ENCODE measurements around the gene FILIP1L. TPM values are rescaled to one million over a fixed set of nuclear protein-coding genes. Genes with fewer than 3 reads are reported as not detected.

FILIP1L gene
- 15.2 and 34.3 TPM in 2 replicates for total RNA-seq (ENCODE audit: low replicate concordance)

DNA sequence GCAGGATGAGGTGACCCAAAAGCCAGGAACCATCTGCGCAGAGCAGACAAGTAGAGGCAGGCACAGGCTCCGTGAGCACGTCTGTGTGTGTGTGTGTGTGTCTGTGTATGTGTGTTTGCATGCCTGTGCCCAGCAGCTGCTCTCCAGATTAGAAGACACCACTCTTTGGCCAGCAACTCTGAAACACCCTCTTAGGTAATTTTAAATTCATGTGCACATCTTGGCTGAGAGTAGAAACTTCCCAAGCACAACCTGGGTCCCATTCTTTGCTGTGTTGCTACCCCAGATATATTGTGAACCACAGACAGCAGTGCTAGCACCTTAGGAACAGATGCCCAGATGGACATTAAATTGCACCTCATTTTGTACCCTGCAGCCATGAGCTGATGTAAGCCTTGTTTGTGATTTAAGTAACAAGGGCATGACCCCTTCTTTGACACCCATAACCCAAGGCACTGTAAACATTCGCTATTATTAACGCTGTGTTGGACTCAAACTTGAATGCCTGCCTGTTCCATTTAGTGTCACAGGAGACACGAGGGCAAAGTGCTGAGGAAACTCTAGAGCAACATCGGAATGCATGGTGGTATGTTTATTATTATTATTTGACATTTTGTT, at the start of gene FILIP1L:
Gene FILIP1L, minus strand, starts transcription at position 89 of the 618 bp plus-strand sequence.
- no peak for DNase-seq (ENCODE audit: low read depth)
- H3K4me3 ChIP-seq (ENCODE audit: low read depth, low read length), result no peak within 1 kb of the TSS
- TF ChIP-seq, protein P1, sequence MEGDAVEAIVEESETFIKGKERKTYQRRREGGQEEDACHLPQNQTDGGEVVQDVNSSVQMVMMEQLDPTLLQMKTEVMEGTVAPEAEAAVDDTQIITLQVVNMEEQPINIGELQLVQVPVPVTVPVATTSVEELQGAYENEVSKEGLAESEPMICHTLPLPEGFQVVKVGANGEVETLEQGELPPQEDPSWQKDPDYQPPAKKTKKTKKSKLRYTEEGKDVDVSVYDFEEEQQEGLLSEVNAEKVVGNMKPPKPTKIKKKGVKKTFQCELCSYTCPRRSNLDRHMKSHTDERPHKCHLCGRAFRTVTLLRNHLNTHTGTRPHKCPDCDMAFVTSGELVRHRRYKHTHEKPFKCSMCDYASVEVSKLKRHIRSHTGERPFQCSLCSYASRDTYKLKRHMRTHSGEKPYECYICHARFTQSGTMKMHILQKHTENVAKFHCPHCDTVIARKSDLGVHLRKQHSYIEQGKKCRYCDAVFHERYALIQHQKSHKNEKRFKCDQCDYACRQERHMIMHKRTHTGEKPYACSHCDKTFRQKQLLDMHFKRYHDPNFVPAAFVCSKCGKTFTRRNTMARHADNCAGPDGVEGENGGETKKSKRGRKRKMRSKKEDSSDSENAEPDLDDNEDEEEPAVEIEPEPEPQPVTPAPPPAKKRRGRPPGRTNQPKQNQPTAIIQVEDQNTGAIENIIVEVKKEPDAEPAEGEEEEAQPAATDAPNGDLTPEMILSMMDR (IDR thresholded peaks at IDR 0.05; ENCODE audit: insufficient read depth, low read length), result no peak

- H3K4me3 ChIP-seq (ENCODE audit: low read depth, low read length), result no peak overlapping the region
- DNase-seq (ENCODE audit: low read depth), result peak; percentile 35
- TF ChIP-seq, protein P1 (IDR thresholded peaks at IDR 0.05; ENCODE audit: insufficient read depth, low read length), result no peak
These were observed 49.5 kb upstream of the FILIP1L start for GRCh38 chr3:100163787-100164186.

GRCh38 chr3:100160521-100160920, 46.2 kb upstream of the FILIP1L start:
- peak; percentile 21 for DNase-seq (ENCODE audit: low read depth)
- H3K4me3 ChIP-seq (ENCODE audit: low read depth, low read length), result no peak overlapping the region
- TF ChIP-seq, protein P1 (IDR thresholded peaks at IDR 0.05; ENCODE audit: insufficient read depth, low read length), result no peak

- DNase-seq (ENCODE audit: low read depth), result peak; percentile 88
- TF ChIP-seq, protein P1 (IDR thresholded peaks at IDR 0.05; ENCODE audit: insufficient read depth, low read length), result no peak
- H3K4me3 ChIP-seq (ENCODE audit: low read depth, low read length), result no peak overlapping the region
These were observed 45.2 kb upstream of the FILIP1L start for GRCh38 chr3:100159331-100160153.

DNA sequence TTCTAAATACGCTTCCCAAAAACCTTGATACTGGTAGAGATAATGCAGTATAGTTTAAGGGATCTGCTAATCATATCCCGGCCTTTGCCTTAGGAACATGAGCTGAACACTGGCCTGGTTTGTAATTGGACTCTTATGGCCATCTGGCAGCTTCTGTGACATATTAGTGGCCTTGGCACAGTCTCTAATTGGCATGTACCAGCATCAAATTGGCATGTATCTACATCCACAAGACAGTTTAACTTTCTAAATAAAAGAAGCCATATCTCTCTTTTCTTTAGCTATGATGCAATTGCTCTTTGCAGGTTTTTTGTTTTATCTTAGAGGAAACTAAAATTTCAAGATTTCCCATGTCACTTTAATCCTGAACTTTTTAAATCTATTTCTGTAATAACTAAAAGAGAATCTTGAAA, 44.6 kb upstream of the FILIP1L start:
- H3K4me3 ChIP-seq (ENCODE audit: low read depth, low read length), result no peak overlapping the region
- DNase-seq (ENCODE audit: low read depth), result no peak
- TF ChIP-seq, protein P1 (IDR thresholded peaks at IDR 0.05; ENCODE audit: insufficient read depth, low read length), result no peak

DNA sequence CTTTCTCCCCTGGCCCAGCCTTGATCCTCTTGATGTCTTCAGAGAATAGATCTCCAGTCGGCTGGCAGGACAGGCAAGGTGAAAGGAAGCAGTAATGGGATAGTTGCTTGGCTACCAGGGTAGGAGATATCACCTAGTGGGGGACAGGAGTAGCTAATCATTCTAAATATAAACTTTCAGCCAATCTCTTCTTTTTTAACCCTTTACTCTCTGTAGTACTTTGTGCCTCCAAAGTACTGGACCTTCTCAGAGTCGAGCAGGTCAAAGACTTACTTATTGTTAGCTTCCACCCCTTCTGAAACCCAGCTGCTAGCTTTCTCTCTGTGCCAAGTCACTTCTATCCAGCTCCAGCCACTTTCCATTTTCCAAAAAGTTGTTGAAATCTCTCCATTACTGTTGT, 43.4 kb upstream of the FILIP1L start:
- no peak overlapping the region for H3K4me3 ChIP-seq (ENCODE audit: low read depth, low read length)
- TF ChIP-seq, protein P1 (IDR thresholded peaks at IDR 0.05; ENCODE audit: insufficient read depth, low read length), result no peak
- no peak for DNase-seq (ENCODE audit: low read depth)

Measured in fibroblast of the aortic adventitia (primary cell).